T-helper 17 cell (primary cell): ENCODE results near the gene SLC35E4. TPM values are rescaled to one million over a fixed set of nuclear protein-coding genes. Genes with fewer than 3 reads are reported as not detected.

Experiments used
- ATAC-seq: fragments of 150-1000 bp; cut with Tn5 transposase; 2 replicates; pipeline ENCODE4 v1.10.0; 2021; ENCODE audit warnings: mild to moderate bottlenecking, moderate library complexity
- DNase-seq, 3 donors: peaks; one replicate each; pipeline versions ENCODE4 v3.0.0 to v3.0.0-alpha.2; 2020 to 2021
- H3K9me3 ChIP-seq: one replicate; pipeline ENCODE4 v1.7.0; 2013; ENCODE audit warnings: low read length, mild to moderate bottlenecking; ENCODE audit not compliant: control insufficient read depth, poor library complexity, severe bottlenecking
- H3K27ac Mint-ChIP-seq: one replicate; pipeline ENCODE4 v1.8.0; 2022; ENCODE audit warnings: mild to moderate bottlenecking, moderate library complexity, mixed read lengths
- H3K27me3 Mint-ChIP-seq: one replicate; pipeline ENCODE4 v1.8.0; 2022; ENCODE audit warnings: mixed read lengths
- H3K36me3 Mint-ChIP-seq: one replicate; pipeline ENCODE4 v1.8.0; 2022; ENCODE audit warnings: low read depth, mixed read lengths
- H3K4me1 Mint-ChIP-seq: one replicate; pipeline ENCODE4 v1.8.0; 2022; ENCODE audit warnings: mild to moderate bottlenecking, mixed read lengths
- H3K4me3 Mint-ChIP-seq: one replicate; pipeline ENCODE4 v1.8.0; 2022; ENCODE audit warnings: mild to moderate bottlenecking, moderate library complexity, mixed read lengths
- total RNA-seq, 4 donors: library from RNA in 2 of 4; stranded (reverse) in 2 of 4; gene quantifications; one replicate each; pipeline ENCODE4 v1.2.3 and lab custom pipeline; 2022 to 2026

SLC35E4 gene
- total RNA-seq, 2 donors from 2014 or later: 3.8 to 5.7 TPM

DNA sequence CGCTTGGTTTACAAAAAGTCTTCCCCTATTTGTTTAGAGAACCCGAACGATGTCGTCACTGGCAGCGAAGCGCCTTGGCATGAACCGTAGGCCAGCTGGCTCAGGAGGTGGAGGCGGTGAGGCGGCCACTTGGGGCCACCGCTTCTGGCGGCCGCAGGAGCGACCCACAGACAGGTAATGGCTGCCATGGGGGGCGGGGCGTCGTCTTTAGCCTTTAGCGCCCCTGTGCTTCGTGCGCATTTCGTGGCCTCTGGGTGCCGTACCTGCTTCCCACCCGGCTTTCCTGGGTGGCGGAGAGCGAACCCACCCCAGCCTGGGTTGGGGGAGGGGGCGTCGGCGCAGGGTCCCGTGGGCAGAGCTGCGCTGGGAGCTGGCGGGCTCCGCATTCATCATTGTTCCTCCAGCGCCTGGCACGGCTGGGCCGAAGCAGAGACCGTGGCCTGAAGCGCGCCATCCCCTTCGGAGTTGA is 58.6 kb downstream of the SLC35E4 start:
- Mint-ChIP-seq H3K27me3 (peaks cover 16% of the 10 kb centered on the region), H3K4me1 (peaks cover 6% of the 10 kb centered on the region), H3K27ac (no peak overlapping the region), H3K36me3 (peaks cover 2% of the 10 kb centered on the region), H3K4me3 (peak overlapping the region; percentile 92)
- no peaks in the 10 kb centered on the region for H3K9me3 ChIP-seq
- DNase-seq (peak; percentile 12 to 38 (median 35)), ATAC-seq (peak; percentile 80)

DNA sequence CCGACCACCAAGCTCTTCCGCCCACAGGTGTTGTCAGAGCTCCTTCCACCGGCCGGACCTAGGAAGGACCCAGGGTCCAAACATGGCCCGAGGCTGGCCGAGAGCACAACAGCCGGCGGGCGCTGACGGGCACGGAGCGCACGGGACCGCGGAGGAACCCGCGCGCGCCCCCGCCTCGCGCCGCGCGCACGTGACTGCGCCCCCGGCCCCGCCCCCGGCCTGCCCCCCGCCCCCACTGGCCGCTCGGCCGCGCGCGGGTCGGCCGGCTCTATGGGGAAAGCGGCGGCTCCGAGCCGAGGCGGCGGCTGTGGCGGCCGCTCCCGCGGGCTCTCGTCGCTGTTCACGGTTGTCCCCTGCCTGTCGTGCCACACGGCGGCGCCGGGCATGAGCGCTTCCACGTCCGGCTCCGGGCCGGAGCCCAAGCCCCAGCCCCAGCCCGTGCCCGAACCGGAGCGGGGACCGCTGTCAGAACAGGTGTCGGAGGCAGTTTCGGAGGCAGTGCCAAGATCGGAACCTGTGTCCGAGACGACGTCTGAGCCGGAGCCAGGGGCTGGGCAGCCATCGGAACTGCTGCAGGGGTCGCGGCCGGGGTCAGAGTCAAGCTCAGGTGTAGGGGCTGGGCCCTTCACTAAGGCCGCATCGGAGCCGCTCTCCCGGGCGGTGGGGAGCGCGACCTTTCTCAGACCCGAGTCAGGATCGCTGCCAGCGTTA is 59.2 kb downstream of the SLC35E4 start, which contains the start of gene OSBP2:
Gene OSBP2 (plus strand): TSS at position 235 of the 711 bp plus-strand sequence. CDS start 36 bp downstream, at position 271.
- Mint-ChIP-seq H3K4me1 (peaks cover 6% of the 10 kb centered on the region), H3K4me3 (peak within 1 kb of the TSS; percentile 92), H3K27me3 (peaks cover 16% of the 10 kb centered on the region), H3K36me3 (peaks cover 2% of the 10 kb centered on the region), H3K27ac (peak within 1 kb of the TSS; percentile 78)
- H3K9me3 ChIP-seq: no peaks in the 10 kb centered on the region
- DNase-seq: peak; percentile 5 to 18 (median 10)
- ATAC-seq: peak; percentile 67

DNA sequence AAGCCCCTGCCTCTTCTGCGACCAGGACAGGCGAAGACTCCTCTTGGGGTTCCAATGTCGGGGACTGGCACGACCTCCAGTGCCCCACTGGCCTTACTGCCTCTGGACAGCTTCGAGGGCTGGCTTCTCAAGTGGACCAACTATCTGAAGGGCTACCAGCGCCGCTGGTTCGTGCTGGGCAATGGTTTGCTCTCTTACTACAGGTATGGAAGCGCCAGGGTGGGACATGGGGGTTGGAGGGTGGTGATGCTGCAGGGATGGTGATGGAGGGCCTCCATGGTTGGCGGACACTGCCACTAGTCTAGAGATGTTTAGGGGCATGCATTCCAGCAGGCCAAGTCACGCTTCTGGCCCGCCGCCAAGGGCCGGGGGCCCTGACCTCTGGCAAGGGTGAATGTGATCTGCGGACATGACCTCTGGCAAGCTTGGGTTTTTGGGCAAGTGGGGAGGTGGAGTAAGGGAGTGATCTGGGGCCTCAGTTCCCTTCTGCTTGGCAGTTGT is 59.8 kb downstream of the SLC35E4 start:
- Mint-ChIP-seq H3K27me3 (peaks cover 16% of the 10 kb centered on the region), H3K36me3 (peaks cover 2% of the 10 kb centered on the region), H3K4me1 (peaks cover 6% of the 10 kb centered on the region), H3K4me3 (peak overlapping the region; percentile 81), H3K27ac (no peak overlapping the region)
- DNase-seq (no peak), ATAC-seq (no peak)
- H3K9me3 ChIP-seq: no peaks in the 10 kb centered on the region

DNA sequence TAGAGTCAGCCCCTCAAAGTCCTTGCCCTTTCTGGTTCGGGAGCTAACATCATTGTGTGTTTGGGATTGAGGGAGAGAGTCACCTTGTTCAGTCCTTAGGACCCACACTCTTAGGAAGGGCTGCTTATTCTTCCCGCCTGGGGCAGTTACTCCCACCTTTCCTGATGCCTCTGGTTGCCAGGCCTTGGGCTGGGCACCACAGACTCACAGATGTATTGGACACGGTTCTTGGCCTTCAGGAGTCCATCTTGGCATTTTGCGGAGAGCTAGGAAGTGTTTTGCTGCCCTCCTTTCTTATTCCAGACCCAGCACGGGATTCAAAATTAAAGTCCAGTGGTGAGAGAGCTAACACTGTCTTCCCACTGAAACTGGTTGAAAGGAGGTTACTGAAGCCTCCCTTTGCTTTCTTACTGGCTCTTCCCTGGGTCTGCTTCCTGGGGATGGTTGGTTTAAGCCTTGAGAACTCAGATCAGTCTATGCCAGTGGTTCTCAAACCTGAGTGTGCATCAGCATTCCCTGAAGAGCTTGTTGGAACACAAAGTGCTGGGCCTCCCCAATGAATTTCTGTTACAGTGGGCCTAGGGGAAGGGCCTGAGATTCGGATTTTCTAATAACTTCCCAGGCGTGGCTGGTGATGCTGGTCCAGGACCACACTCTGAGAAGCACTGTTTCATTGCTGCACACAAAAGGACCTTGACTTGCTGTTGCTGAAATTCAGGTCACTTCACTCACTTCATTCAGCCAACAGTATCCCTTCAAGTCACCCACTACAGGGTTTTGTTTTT is 60.5 kb downstream of the SLC35E4 start:
- no peaks in the 10 kb centered on the region for H3K9me3 ChIP-seq
- peaks cover 16% of the 10 kb centered on the region for H3K27me3 Mint-ChIP-seq
- peaks cover 6% of the 10 kb centered on the region for H3K4me1 Mint-ChIP-seq
- H3K4me3 Mint-ChIP-seq: peak overlapping the region; percentile 81
- H3K36me3 Mint-ChIP-seq: peaks cover 2% of the 10 kb centered on the region
- ATAC-seq: no peak
- no peak overlapping the region for H3K27ac Mint-ChIP-seq
- no peak for DNase-seq

Other genes starting within 250 kb of the SLC35E4 start
- gene RNF215, start 248.4 kb upstream of the SLC35E4 start, total RNA-seq: 10 to 100 TPM in 1 of 2 donors, 1 to 10 TPM in 1; 4.9 to 12.3 TPM
- 10 to 100 TPM; 37.2 to 62.6 TPM for gene SEC14L2, start 238.8 kb upstream of the SLC35E4 start, total RNA-seq
- gene MTFP1, start 210.0 kb upstream of the SLC35E4 start, total RNA-seq: 10 to 100 TPM; 54.3 to 69.4 TPM
- gene SEC14L3, start 163.8 kb upstream of the SLC35E4 start, total RNA-seq: not detected
- gene SEC14L4, start 130.1 kb upstream of the SLC35E4 start, total RNA-seq: not detected
- not detected for gene SEC14L6, start 89.0 kb upstream of the SLC35E4 start, total RNA-seq
- gene GAL3ST1, start 61.1 kb upstream of the SLC35E4 start, total RNA-seq: not detected
- 10 to 100 TPM; 35.9 to 37.8 TPM for gene PES1, start 43.9 kb upstream of the SLC35E4 start, total RNA-seq
- gene TCN2, start 28.6 kb upstream of the SLC35E4 start, total RNA-seq: under 1 TPM; 0.55 to 0.65 TPM
- 10 to 100 TPM; 10.3 to 11.0 TPM for gene DUSP18, start 32.1 kb downstream of the SLC35E4 start, total RNA-seq
- 1 to 10 TPM; 1.1 to 9.4 TPM for gene OSBP2, start 59.1 kb downstream of the SLC35E4 start, total RNA-seq